OCI-M2 (cell line): ENCODE measurements around the gene TTLL5.
A peak's percentile ranks its signal among the peaks of the same experiment; 100 is the strongest.
"Not testable (repeated sequence)": the region's sequence is repeated elsewhere in the genome, so short reads cannot be mapped to it uniquely, and the experiment has no call there.

ENCODE experiments used
- DNase-seq: peaks from one replicate; lab custom pipeline; 2025; ENCODE audit not compliant: unreplicated experiment; lab: John Stamatoyannopoulos, UW

The TTLL5 gene

GRCh38 chr14:75906680-75907280 is 245.7 kb downstream of the TTLL5 start:
- DNase-seq: peak; percentile 37

GRCh38 chr14:75907756-75908359 is 246.8 kb downstream of the TTLL5 start:
- no peak for DNase-seq

GRCh38 chr14:75909630-75910029 is 248.6 kb downstream of the TTLL5 start:
- no peak for DNase-seq

GRCh38 chr14:75910048-75910447 is 249.0 kb downstream of the TTLL5 start:
- DNase-seq: no peak

- no peak for DNase-seq
Measured at GRCh38 chr14:75911883-75912282, 250.8 kb downstream of the TTLL5 start.

GRCh38 chr14:75913183-75913582 is 252.1 kb downstream of the TTLL5 start:
- DNase-seq: no peak

- DNase-seq: no peak
Measured at GRCh38 chr14:75915045-75915444, 254.0 kb downstream of the TTLL5 start.

GRCh38 chr14:75917322-75917945 is 256.4 kb downstream of the TTLL5 start:
- DNase-seq: no peak

- no peak for DNase-seq
Measured at GRCh38 chr14:75917946-75918335, 256.9 kb downstream of the TTLL5 start.

GRCh38 chr14:75920421-75920820 is 259.4 kb downstream of the TTLL5 start:
- DNase-seq: not testable (repeated sequence)

- DNase-seq: not testable (repeated sequence)
Measured at GRCh38 chr14:75925141-75925840, 264.2 kb downstream of the TTLL5 start.

- no peak for DNase-seq
Measured at GRCh38 chr14:75926431-75927115, 265.5 kb downstream of the TTLL5 start.

- DNase-seq: no peak
Measured at GRCh38 chr14:75927564-75928087, 266.6 kb downstream of the TTLL5 start.

GRCh38 chr14:75928690-75929181 is 267.7 kb downstream of the TTLL5 start:
- DNase-seq: no peak

GRCh38 chr14:75933712-75934296 is 272.8 kb downstream of the TTLL5 start:
- DNase-seq: no peak

- peak; percentile 54 for DNase-seq
Measured at GRCh38 chr14:75934998-75935628, 274.1 kb downstream of the TTLL5 start.

- DNase-seq: no peak
Measured at GRCh38 chr14:75939200-75939599, 278.2 kb downstream of the TTLL5 start.

- no peak for DNase-seq
Measured at GRCh38 chr14:75941030-75941429, 280.0 kb downstream of the TTLL5 start.

GRCh38 chr14:75944607-75945241 is 283.7 kb downstream of the TTLL5 start:
- no peak for DNase-seq

GRCh38 chr14:75946785-75947184 is 285.7 kb downstream of the TTLL5 start:
- no peak for DNase-seq
